GM21529 (cell line): Measurements from ENCODE around the gene PRR19.

Source experiments
- ATAC-seq: cut with Tn5 transposase; IDR thresholded peaks from one replicate; pipeline ENCODE4 v1.9.1; 2021; ENCODE audit not compliant: unreplicated experiment

The PRR19 gene

DNA sequence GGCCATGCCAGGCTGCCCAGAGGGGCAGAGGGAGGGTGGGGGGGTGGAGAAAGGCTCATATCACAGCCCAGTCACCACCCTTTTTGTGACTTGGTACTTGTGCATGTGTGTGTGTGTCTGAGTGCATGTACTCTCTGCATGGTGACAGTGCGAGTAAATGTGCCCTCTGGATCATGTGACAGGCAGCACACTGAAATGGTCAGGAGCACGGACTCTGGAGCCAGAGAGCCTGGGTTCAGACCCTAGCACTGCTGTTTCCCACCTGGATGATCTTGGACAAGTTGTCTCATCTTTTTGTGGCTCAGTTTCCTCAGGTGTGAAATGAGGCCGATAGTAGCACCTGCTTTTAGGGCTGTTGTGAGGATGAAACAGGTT, 30.9 kb upstream of the PRR19 start:
- ATAC-seq, result no peak

DNA sequence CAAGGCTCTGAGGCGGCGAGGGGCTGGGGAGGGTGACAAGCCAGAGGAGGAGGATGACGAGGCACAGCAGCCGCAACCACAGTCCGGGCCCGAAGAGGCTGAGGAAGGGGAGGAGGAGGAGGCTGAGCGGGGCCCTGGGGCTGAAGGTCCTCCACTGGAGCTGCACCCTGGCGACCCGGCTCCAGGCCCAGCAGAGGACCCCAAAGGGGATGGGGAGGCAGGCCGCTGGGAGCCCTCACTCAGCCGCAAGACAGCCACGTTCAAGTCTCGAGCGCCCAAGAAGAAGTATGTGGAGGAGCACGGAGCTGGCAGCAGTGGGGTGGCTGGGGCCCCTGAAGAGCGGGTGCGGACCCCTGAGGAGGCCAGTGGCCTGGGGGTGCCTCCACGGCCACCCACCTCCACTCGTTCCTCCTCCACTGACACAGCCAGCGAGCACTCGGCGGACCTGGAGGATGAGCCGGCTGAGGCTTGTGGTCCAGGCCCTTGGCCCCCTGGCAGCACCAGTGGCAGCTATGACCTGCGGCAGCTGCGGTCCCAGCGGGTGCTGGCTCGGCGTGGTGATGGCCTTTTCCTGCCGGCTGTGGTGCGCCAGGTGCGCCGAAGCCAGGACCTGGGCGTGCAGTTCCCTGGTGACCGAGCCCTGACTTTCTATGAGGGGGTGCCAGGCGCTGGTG, 29.9 kb upstream of the PRR19 start:
- no peak for ATAC-seq

DNA sequence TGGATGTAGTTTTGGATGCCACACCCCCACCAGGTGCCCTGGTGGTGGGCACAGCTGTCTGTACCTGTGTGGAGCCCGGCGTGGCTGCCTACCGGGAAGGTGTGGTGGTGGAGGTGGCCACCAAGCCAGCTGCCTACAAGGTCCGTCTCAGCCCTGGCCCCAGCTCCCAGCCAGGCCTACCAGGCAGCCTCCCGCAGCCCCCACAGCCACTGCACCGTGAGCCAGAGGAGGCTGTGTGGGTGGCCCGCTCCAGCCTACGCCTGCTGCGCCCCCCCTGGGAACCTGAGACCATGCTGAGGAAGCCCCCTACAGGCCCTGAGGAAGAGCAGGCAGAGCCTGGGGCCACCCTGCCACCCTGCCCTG, 29.4 kb upstream of the PRR19 start:
- no peak for ATAC-seq

GRCh38 chr19:42272989-42273406, 28.9 kb upstream of the PRR19 start:
- no peak for ATAC-seq

DNA sequence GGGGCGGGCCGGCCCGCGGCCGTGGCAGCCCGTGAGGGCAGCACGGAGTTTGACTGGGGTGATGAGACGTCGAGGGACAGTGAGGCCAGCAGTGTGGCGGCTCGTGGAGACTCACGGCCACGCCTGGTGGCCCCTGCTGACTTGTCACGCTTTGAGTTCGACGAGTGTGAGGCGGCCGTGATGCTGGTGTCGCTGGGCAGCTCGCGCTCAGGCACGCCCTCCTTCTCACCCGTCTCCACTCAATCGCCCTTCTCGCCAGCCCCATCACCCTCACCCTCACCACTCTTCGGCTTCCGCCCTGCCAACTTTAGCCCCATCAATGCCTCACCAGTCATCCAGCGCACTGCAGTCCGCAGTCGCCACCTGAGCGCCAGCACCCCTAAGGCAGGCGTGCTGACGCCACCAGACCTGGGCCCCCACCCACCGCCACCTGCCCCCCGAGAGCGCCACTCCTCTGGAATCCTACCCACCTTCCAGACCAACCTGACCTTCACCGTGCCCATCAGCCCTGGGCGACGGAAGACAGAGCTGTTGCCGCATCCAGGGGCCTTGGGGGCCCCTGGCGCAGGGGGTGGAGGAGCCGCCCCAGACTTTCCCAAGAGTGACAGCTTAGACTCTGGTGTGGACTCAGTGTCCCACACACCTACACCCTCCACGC, 28.4 kb upstream of the PRR19 start:
- no peak for ATAC-seq

DNA sequence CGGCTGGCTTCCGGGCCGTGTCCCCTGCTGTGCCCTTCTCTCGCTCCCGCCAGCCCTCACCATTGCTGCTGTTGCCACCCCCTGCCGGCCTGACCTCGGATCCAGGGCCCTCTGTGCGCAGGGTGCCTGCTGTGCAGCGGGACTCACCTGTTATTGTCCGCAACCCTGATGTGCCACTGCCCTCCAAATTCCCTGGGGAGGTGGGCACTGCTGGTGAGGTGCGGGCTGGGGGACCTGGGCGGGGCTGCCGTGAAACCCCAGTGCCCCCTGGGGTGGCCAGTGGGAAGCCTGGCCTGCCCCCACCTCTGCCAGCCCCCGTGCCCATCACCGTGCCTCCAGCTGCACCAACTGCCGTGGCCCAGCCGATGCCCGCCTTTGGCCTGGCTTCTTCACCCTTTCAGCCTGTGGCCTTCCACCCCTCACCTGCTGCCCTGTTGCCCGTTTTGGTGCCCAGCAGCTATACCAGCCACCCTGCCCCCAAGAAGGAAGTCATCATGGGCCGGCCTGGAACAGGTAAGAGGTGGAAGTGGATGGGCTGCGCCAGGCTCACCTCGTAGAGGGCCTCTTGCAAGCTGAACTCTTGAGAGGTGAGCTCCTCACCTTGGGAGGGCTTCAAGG, 27.8 kb upstream of the PRR19 start:
- ATAC-seq, result no peak

- no peak for ATAC-seq
These were observed 26.8 kb upstream of the PRR19 start for GRCh38 chr19:42275103-42275502.

DNA sequence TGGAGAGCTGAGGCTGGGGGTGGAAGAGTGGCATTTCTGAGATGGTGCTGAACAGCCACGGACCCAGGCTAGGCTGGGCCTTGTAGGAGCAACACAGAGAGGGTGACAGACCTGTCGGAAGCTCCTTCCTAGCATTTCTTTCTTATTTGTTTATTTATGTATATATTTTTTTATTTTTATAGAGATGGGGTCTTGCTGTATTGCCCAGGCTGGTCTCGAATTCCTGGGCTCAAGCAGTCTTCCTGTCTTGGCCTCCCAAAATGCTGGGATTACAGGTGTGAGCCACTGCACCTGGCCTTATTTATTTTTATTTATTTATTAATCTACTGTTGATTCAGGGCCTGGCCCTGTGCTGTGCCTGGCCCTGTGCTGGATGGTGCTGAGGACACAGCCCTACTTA, 26.4 kb upstream of the PRR19 start:
- no peak for ATAC-seq

- no peak for ATAC-seq
These were observed 25.6 kb upstream of the PRR19 start for GRCh38 chr19:42276284-42276683.

DNA sequence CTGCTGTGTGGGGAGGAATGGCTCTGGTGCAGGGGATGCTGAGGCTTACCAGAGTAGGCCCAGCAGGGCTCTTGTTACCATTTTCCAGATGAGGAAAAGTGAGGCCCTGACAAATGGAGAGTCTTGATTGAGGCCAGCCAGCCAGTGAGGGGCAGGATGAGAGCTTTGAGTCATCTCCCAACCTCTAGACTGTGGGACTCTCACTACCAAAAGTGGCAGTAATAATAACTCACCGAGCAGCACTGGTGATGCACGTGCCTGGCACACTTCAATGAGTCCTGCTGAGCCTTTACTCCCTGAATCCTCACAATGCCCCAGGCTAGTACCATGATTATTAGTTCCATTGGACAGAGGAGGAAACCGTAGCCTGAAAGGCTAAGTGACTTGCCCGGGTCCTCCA, 25.1 kb upstream of the PRR19 start:
- ATAC-seq, result no peak

- ATAC-seq, result no peak
These were observed 24.0 kb upstream of the PRR19 start for GRCh38 chr19:42277821-42278451.

DNA sequence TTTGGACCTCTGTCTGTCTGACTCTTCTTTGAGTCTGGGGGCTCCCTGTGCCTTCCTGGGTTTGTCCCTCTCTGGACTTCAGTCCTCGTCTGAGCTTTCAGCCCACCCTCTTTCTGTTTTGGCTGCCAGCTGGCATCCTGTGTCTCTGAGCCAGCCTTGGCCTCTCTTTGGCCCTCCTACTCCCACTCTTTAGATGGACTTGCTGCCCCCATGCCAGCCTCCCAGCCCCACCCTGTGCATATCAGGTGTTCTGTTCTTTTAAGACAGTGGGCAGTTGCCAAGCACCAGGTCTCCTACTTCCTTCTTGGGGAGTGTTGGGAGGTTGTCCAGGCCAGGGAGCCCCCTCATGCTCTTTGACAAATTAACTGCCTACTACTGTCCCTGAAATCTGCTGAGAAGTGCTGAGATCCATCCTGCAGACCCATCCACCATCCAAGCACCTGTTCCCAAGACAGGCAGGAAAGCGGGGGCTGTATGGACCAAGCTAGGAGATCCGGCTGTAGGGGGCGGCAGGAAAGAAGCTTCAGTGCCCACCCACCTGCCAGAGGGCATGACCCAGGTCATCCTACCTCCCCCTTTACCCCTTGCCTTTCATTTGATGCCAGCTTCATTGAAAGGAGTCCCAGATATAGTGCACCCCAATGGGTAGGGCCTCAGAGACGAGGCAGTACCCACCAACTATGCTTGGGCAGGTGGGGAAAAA, 23.3 kb upstream of the PRR19 start:
- ATAC-seq, result no peak

- ATAC-seq, result no peak
These were observed 22.6 kb upstream of the PRR19 start for GRCh38 chr19:42279155-42279901.

DNA sequence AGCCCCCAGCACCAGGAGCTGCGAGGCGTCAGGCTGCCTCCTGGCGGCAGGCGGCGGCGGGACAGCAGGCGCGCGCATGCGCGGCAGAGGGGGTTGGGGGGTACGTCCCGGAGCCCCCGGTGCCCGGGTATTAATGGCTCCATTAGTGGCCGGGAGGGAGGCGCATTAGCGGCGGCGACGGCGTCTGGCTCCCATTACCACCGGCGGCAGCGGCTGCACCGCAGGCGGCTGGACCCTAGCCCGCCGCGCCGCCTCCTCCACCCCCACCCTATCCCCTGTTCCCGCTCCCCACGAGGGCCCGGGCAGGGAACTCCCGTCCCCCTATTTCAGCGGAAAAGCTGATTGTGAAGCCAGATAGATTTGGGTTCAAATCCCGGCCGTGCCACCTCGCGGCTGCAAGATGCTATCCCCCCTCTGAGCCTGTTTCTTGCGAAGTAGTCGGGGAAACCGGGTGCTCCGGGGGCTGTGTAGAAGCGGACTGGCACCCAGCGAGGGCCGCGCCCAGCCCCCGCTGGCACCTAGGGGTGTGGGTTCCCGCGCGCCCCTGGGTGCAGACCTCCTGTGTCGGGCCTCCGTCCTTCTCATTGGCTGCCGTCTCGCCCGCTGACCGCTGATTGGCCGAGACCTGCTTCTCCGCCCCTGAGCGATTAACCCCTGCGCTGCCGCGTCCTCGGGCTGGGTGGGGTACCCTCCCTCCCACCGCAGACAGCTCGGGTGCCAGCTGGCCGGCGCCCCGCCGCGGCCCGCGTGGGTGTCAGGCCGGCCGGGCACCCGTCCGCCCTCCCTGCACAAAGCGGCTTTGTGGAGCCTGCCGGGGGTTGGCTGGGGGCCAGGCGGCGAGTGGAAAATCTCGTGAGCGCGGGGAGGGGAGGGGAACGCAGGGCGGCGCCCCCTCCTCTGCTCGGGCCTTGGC, 21.8 kb upstream of the PRR19 start:
- ATAC-seq, result peak; percentile 36

DNA sequence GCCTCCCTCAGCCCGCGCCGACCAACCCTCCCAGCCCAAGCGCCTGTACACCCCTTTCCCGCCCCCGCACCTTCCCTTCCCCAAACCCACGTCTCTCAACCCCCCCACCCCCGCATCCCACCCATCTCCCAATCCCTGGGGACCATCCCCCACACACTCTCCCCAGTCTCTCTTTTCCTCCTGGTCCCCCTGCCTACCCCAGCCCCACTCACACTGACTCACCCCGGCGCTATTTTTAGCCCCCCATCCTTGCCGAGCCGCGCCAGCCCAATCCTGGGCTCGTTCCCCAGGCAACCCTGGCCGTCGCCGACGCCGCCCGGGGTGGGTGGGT, 21.2 kb upstream of the PRR19 start:
- no peak for ATAC-seq

GRCh38 chr19:42281146-42281826, 20.6 kb upstream of the PRR19 start:
- ATAC-seq, result no peak

GRCh38 chr19:42281827-42282762, 19.8 kb upstream of the PRR19 start:
- no peak for ATAC-seq

DNA sequence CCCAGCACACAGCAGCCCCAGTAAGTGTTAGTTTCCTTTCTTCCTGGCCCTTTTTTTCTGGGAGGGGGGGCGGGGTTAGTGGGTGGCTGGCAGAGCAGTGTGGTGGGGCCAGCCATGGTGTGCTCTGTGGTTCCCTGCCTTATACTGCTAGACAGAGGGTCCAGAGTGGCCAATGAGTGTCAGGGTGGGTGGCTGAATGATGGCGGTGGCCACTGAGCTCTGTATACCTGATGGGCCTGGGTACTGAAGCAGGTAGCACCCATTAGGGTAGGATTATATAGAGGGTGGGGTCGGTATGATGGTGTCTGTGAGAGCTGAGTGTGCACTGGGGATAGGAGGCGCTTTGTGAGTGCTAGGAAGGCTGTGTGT, 19.1 kb upstream of the PRR19 start:
- no peak for ATAC-seq
